MCF 10A (cell line): Measurements from ENCODE around the gene GPM6B. TPM values are rescaled to one million over a fixed set of nuclear protein-coding genes. Genes with fewer than 3 reads are reported as not detected.
"Not testable (repeated sequence)": the region's sequence is repeated elsewhere in the genome, so short reads cannot be mapped to it uniquely, and the experiment has no call there.

Experiments
- BruUV-seq: library from RNA; stranded (reverse); fragments of 400-500 nt; replicated peaks from 2 replicates; lab custom pipeline; 2021; lab: Mats Ljungman, UMichigan
- CTCF ChIA-PET: fragments of 300-600 bp; sonication (Branson Sonifier 250); formaldehyde crosslinking; extraction: SDS; loops from one replicate; lab custom pipeline; 2021; ENCODE audit warnings: antibody characterized with exemption, inconsistent platforms; lab: Yijun Ruan, JAX
- POLR2A ChIA-PET: fragments of 300-600, 350-650 bp; sonication (Branson Sonifier 250); formaldehyde crosslinking; extraction: SDS; loops from one replicate; lab custom pipeline; 2020; ENCODE audit warnings: antibody characterized with exemption, inconsistent platforms; lab: Yijun Ruan, JAX
- DNase-seq: peaks from one replicate; pipeline ENCODE4 v3.0.0-alpha.2; 2018; ENCODE audit not compliant: unreplicated experiment
- H3K27ac Mint-ChIP-seq: one replicate; pipeline ENCODE4 v1.8.0; 2022; ENCODE audit warnings: mild to moderate bottlenecking, low read depth, mixed read lengths; ENCODE audit not compliant: unreplicated experiment
- H3K27me3 Mint-ChIP-seq: one replicate; pipeline ENCODE4 v1.8.0; 2022; ENCODE audit warnings: mixed read lengths; ENCODE audit not compliant: insufficient read depth, unreplicated experiment
- H3K36me3 Mint-ChIP-seq: one replicate; pipeline ENCODE4 v1.8.0; 2022; ENCODE audit warnings: mild to moderate bottlenecking, moderate library complexity, mixed read lengths; ENCODE audit not compliant: insufficient read depth, unreplicated experiment
- H3K4me1 Mint-ChIP-seq: one replicate; pipeline ENCODE4 v1.8.0; 2022; ENCODE audit warnings: mixed read lengths; ENCODE audit not compliant: insufficient read depth, unreplicated experiment
- H3K4me3 Mint-ChIP-seq: one replicate; pipeline ENCODE4 v1.8.0; 2022; ENCODE audit warnings: mild to moderate bottlenecking, moderate library complexity, mixed read lengths; ENCODE audit not compliant: unreplicated experiment
- H3K9me3 Mint-ChIP-seq: one replicate; pipeline ENCODE4 v1.8.0; 2022; ENCODE audit warnings: mixed read lengths; ENCODE audit not compliant: unreplicated experiment
- CTCF ChIP-seq: fragments of 200-600 bp; IDR thresholded peaks from one replicate; pipeline ENCODE4 v1.8.0; 2022; ENCODE audit warnings: antibody characterized with exemption, mild to moderate bottlenecking; ENCODE audit not compliant: unreplicated experiment
- intact Hi-C: fragments of 100-400 bp; cut with micrococcal nuclease; formaldehyde crosslinking; loops from 2 replicates; pipeline ENCODE4 v1.14.1; 2022
- total RNA-seq: library from RNA; stranded (reverse); gene quantifications from 2 replicates; pipeline ENCODE4 v1.2.3, GENCODE V29; 2022

GPM6B gene
- total RNA-seq, 1 experiment from 2014 or later, result 16.3 TPM

GRCh38 chrX:13724878-13725277 lies 92.0 kb downstream of the GPM6B start:
- H3K4me1 Mint-ChIP-seq, H3K27me3 Mint-ChIP-seq, H3K9me3 Mint-ChIP-seq, BruUV-seq, H3K27ac Mint-ChIP-seq, H3K4me3 Mint-ChIP-seq, intact Hi-C loops, DNase-seq: not testable (repeated sequence)
- ChIA-PET CTCF (interaction anchor here (0.5 kb wide), 1 partner anchor 78 kb away, joined by 3 read pairs; no protein-coding TSS in a partner anchor), POLR2A (interaction anchor here (1.1 to 1.2 kb wide), 2 partner anchors 9 to 10 kb away, joined by 3 to 6 read pairs; partner anchors contain the start of genes OFD1 and TRAPPC2)
- H3K36me3 Mint-ChIP-seq, result peaks cover 40% of the 10 kb centered on the region

- intact Hi-C loops, result no loop called here
- BruUV-seq, result no TSS peak
- Mint-ChIP-seq H3K9me3 (no peaks in the 10 kb centered on the region), H3K4me3 (no peak overlapping the region), H3K36me3 (peaks cover 45% of the 10 kb centered on the region), H3K27ac (no peak overlapping the region), H3K4me1 (no peaks in the 10 kb centered on the region), H3K27me3 (no peaks in the 10 kb centered on the region)
- ChIA-PET CTCF (interaction anchor here (0.7 to 1.1 kb wide), 4 partner anchors 24 to 908 kb away, joined by 3 to 4 read pairs (median 4); no protein-coding TSS in a partner anchor), POLR2A (interaction anchor here (0.7 to 1.7 kb wide), 5 partner anchors 12 to 66 kb away, joined by 3 to 7 read pairs (median 3); partner anchors contain the start of genes OFD1 and TRAPPC2)
- TF ChIP-seq CTCF, result no peak
- no peak for DNase-seq
These were observed 94.9 kb downstream of the GPM6B start for GRCh38 chrX:13721819-13722519.

GRCh38 chrX:13721371-13721770 lies 95.5 kb downstream of the GPM6B start:
- H3K36me3 Mint-ChIP-seq, result peaks cover 45% of the 10 kb centered on the region
- H3K27me3 Mint-ChIP-seq, result no peaks in the 10 kb centered on the region
- no peaks in the 10 kb centered on the region for H3K9me3 Mint-ChIP-seq
- POLR2A ChIA-PET, result interaction anchor here (1.0 to 1.7 kb wide), 3 partner anchors 12 to 28 kb away, joined by 3 to 7 read pairs (median 3); partner anchors contain the start of genes OFD1 and TRAPPC2
- TF ChIP-seq CTCF, result no peak
- no peak overlapping the region for H3K27ac Mint-ChIP-seq
- DNase-seq, result no peak
- H3K4me1 Mint-ChIP-seq, result no peaks in the 10 kb centered on the region
- BruUV-seq, result no TSS peak
- CTCF ChIA-PET, result interaction anchor here (0.6 kb wide), 2 partner anchors 26 to 74 kb away, joined by 3 to 4 read pairs; no protein-coding TSS in a partner anchor
- H3K4me3 Mint-ChIP-seq, result no peak overlapping the region
- intact Hi-C loops, result no loop called here

Other genes with a start within 250 kb of the GPM6B start
- gene EGFL6, start 247.5 kb downstream of the GPM6B start, total RNA-seq, result not detected in 2 replicates
- gene TCEANC, start 164.0 kb downstream of the GPM6B start, total RNA-seq, result 4.0 TPM in 2 replicates
- gene RAB9A, start 128.0 kb downstream of the GPM6B start, total RNA-seq, result 28.0 and 32.3 TPM in 2 replicates
- gene TRAPPC2, start 82.5 kb downstream of the GPM6B start, total RNA-seq, result 16.5 and 21.7 TPM in 2 replicates
- gene OFD1, start 82.3 kb downstream of the GPM6B start, total RNA-seq, result 44.3 and 44.8 TPM in 2 replicates
- gene GEMIN8, start 212.8 kb upstream of the GPM6B start, total RNA-seq, result 24.6 and 28.2 TPM in 2 replicates